Neural cell (in vitro differentiated cells): ENCODE results near the gene CUX1. TPM values are rescaled to one million over a fixed set of nuclear protein-coding genes. Genes with fewer than 3 reads are reported as not detected.

Experiments
- H2AFZ ChIP-seq: fragments of 200-600, 300-800 bp; sonication (generic), shearing (Covaris generic); 2 replicates; pipeline ENCODE4 v1.6.0; 2014; ENCODE audit warnings: low read depth, mild to moderate bottlenecking, antibody characterized with exemption, low read length, moderate library complexity
- H3F3A ChIP-seq: fragments of 200-600 bp; shearing (Covaris generic); 2 replicates; pipeline ENCODE4 v1.6.1; 2016; ENCODE audit warnings: mild to moderate bottlenecking, moderate library complexity, mixed read lengths, antibody characterized with exemption, low read length; ENCODE audit not compliant: insufficient read depth, poor library complexity, severe bottlenecking
- H3K27ac ChIP-seq: fragments of 200-600, 300-800 bp; sonication (generic), shearing (Covaris generic); 2 replicates; pipeline ENCODE4 v1.5.1; 2014; ENCODE audit warnings: mild to moderate bottlenecking, low read length, moderate library complexity
- H3K27me3 ChIP-seq: fragments of 300-800, 200-600 bp; sonication (generic), shearing (Covaris generic); 2 replicates; pipeline ENCODE4 v1.6.0; 2014; ENCODE audit warnings: mild to moderate bottlenecking, low read depth, low read length, moderate library complexity; ENCODE audit not compliant: insufficient read depth
- H3K36me3 ChIP-seq: fragments of 300-800, 200-600 bp; sonication (generic), shearing (Covaris generic); 2 replicates; pipeline ENCODE4 v1.5.1; 2014; ENCODE audit warnings: mild to moderate bottlenecking, antibody characterized with exemption, low read length, moderate library complexity; ENCODE audit not compliant: insufficient read depth
- H3K4me2 ChIP-seq: fragments of 300-800, 200-600 bp; sonication (generic), shearing (Covaris generic); 2 replicates; pipeline ENCODE4 v1.6.0; 2014; ENCODE audit warnings: mild to moderate bottlenecking, low read length
- H3K4me3 ChIP-seq: fragments of 300-800, 200-600 bp; sonication (generic), shearing (Covaris generic); 2 replicates; pipeline ENCODE4 v1.5.1; 2014; ENCODE audit warnings: mild to moderate bottlenecking, low read length, moderate library complexity
- H3K79me2 ChIP-seq: fragments of 200-600 bp; shearing (Covaris generic); replicated peaks from 2 replicates; pipeline ENCODE4 v1.6.0; 2014; ENCODE audit warnings: mild to moderate bottlenecking, low read length, moderate library complexity; ENCODE audit not compliant: insufficient read depth
- H3K9ac ChIP-seq: fragments of 300-800, 200-600 bp; sonication (generic), shearing (Covaris generic); 2 replicates; pipeline ENCODE4 v1.6.1; 2016; ENCODE audit warnings: mild to moderate bottlenecking, low read length, mixed read lengths
- H3K9me2 ChIP-seq: fragments of 200-600 bp; shearing (Covaris generic); 2 replicates; pipeline ENCODE4 v1.6.1; 2016; ENCODE audit warnings: mild to moderate bottlenecking, low read length, mixed read lengths; ENCODE audit not compliant: insufficient read depth
- H3K9me3 ChIP-seq: fragments of 200-600, 300-800 bp; sonication (generic), shearing (Covaris generic); 2 replicates; pipeline ENCODE4 v1.6.1; 2016; ENCODE audit warnings: mild to moderate bottlenecking, mixed run types, low read length, moderate library complexity, mixed read lengths
- H4K20me1 ChIP-seq: fragments of 200-600 bp; shearing (Covaris generic); 2 replicates; pipeline ENCODE4 v1.6.1; 2016; ENCODE audit warnings: mild to moderate bottlenecking, mixed run types; ENCODE audit not compliant: insufficient read depth
- CTCF ChIP-seq: fragments of 450-650 bp; IDR thresholded peaks from 2 replicates; pipeline ENCODE4 v1.5.1; 2014; ENCODE audit warnings: antibody characterized with exemption, mild to moderate bottlenecking, moderate library complexity; ENCODE audit not compliant: poor library complexity, severe bottlenecking
- EP300 ChIP-seq: fragments of 450-650 bp; conservative IDR thresholded peaks from 2 replicates; pipeline ENCODE4 v1.6.1; 2014; ENCODE audit warnings: antibody characterized with exemption, mild to moderate bottlenecking, moderate library complexity; ENCODE audit not compliant: poor library complexity, severe bottlenecking
- EZH2 ChIP-seq: fragments of 200-600, 300-800 bp; shearing (Covaris generic), sonication (generic); IDR thresholded peaks from 2 replicates; pipeline ENCODE4 v1.6.1; 2014; ENCODE audit warnings: antibody characterized with exemption, low read length, borderline replicate concordance, mild to moderate bottlenecking; ENCODE audit not compliant: insufficient read depth, poor library complexity, severe bottlenecking
- MXI1 ChIP-seq: fragments of 450-650 bp; conservative IDR thresholded peaks from 2 replicates; pipeline ENCODE4 v1.6.1; 2014; ENCODE audit warnings: antibody characterized with exemption, mild to moderate bottlenecking; ENCODE audit not compliant: poor library complexity, severe bottlenecking
- POLR2AphosphoS5 ChIP-seq: IDR thresholded peaks from 2 replicates; pipeline ENCODE4 v1.6.1; 2012
- RAD21 ChIP-seq: fragments of 450-650 bp; conservative IDR thresholded peaks from 2 replicates; pipeline ENCODE4 v1.6.1; 2014; ENCODE audit warnings: antibody characterized with exemption, mild to moderate bottlenecking, moderate library complexity
- REST ChIP-seq: IDR thresholded peaks from 2 replicates; pipeline ENCODE4 v1.6.1; 2012; ENCODE audit warnings: borderline replicate concordance
- SMC3 ChIP-seq: fragments of 450-650 bp; conservative IDR thresholded peaks from 2 replicates; pipeline ENCODE4 v1.6.1; 2014; ENCODE audit warnings: antibody characterized with exemption, mild to moderate bottlenecking, moderate library complexity; ENCODE audit not compliant: poor library complexity
- TAF1 ChIP-seq: IDR thresholded peaks from 2 replicates; pipeline ENCODE4 v1.6.1; 2012; ENCODE audit warnings: low read depth
- polyA plus RNA-seq: library from polyadenylated mRNA; depleted of rRNA; stranded (reverse); fragments of >200 nt; gene quantifications from 2 replicates; pipeline ENCODE4 v1.2.3, GENCODE V29; 2014

The CUX1 gene
- polyA plus RNA-seq, 1 donor from 2014 or later: 26.6 TPM

- no peaks in the 10 kb centered on the region for H3K36me3 ChIP-seq
- H3K4me3 ChIP-seq: no peak overlapping the region
- no peaks in the 10 kb centered on the region for H3K9me3 ChIP-seq
- H3K9me2 ChIP-seq: no peaks in the 10 kb centered on the region
- TF ChIP-seq EZH2 (no peak), MXI1 (no peak), REST (no peak), CTCF (no peak), SMC3 (no peak), TAF1 (no peak), POLR2AphosphoS5 (no peak), RAD21 (no peak), EP300 (no peak)
- H3K9ac ChIP-seq: no peak overlapping the region
- no peak overlapping the region for H3K27ac ChIP-seq
- no peaks in the 10 kb centered on the region for H3F3A ChIP-seq
- no peaks in the 10 kb centered on the region for H3K27me3 ChIP-seq
- H4K20me1 ChIP-seq: no peaks in the 10 kb centered on the region
- no peak overlapping the region for H2AFZ ChIP-seq
- no peaks in the 10 kb centered on the region for H3K79me2 ChIP-seq
- no peak overlapping the region for H3K4me2 ChIP-seq
These were observed 385.8 kb downstream of the CUX1 start for GRCh38 chr7:102203218-102203617.

GRCh38 chr7:102204212-102204611, 386.8 kb downstream of the CUX1 start:
- TF ChIP-seq EP300: no peak
- TF ChIP-seq REST: no peak
- no peak for TF ChIP-seq POLR2AphosphoS5
- TF ChIP-seq MXI1: no peak
- no peak for TF ChIP-seq EZH2
- no peak for TF ChIP-seq CTCF
- TF ChIP-seq TAF1: no peak
- TF ChIP-seq SMC3: no peak
- TF ChIP-seq RAD21: no peak
- no peaks in the 10 kb centered on the region for H3K79me2 ChIP-seq
- no peak overlapping the region for H3K27ac ChIP-seq
- no peak overlapping the region for H2AFZ ChIP-seq
- H3K4me2 ChIP-seq: no peak overlapping the region
- H3K9me3 ChIP-seq: no peaks in the 10 kb centered on the region
- no peaks in the 10 kb centered on the region for H3K9me2 ChIP-seq
- H3K36me3 ChIP-seq: no peaks in the 10 kb centered on the region
- H4K20me1 ChIP-seq: no peaks in the 10 kb centered on the region
- no peak overlapping the region for H3K4me3 ChIP-seq
- H3K9ac ChIP-seq: no peak overlapping the region
- H3F3A ChIP-seq: no peaks in the 10 kb centered on the region
- H3K27me3 ChIP-seq: no peaks in the 10 kb centered on the region
